Epithelial cell of esophagus (primary cell): ENCODE measurements around the gene PIERCE2.
A peak's percentile ranks its signal among the peaks of the same experiment; 100 is the strongest.
"Not testable (repeated sequence)": the region's sequence is repeated elsewhere in the genome, so short reads cannot be mapped to it uniquely, and the experiment has no call there.

ENCODE experiments used
- DNase-seq: peaks from one replicate; pipeline ENCODE4 v3.0.0; 2010; ENCODE audit warnings: low read depth
- H3K4me3 ChIP-seq: 2 replicates; pipeline ENCODE4 v1.5.1; 2011; ENCODE audit warnings: mild to moderate bottlenecking, low read length, control low read depth
- CTCF ChIP-seq: IDR thresholded peaks from 2 replicates; pipeline ENCODE4 v1.5.1; 2011; ENCODE audit warnings: low read depth, mild to moderate bottlenecking, low read length, control low read depth, inconsistent platforms; ENCODE audit not compliant: insufficient read depth; ENCODE audit errors: missing control alignments

Gene PIERCE2

GRCh38 chr15:55434989-55435825 lies 26.9 kb downstream of the PIERCE2 start:
- DNase-seq = peak; percentile 70
- TF ChIP-seq CTCF = peak; percentile 71

DNA sequence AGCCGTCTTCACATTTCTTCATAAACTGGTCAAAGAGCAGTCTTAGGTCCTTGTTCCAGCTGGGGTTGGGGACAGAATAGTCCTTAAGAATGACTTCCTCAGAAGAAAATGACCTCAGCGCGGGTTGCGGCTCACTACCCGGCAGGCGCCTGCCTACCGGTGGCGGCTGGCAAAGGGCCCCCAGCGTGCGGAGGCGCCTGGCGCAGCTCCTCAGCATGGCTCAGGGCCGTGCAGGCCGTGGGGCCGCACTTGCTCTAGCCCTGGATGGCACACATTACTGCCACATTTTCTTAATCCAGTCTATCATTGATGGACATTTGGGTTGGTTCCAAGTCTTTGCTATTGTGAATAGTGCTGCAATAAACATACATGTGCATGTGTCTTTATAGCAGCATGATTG lies 34.8 kb downstream of the PIERCE2 start:
- DNase-seq, H3K4me3 ChIP-seq: not testable (repeated sequence)

More at GRCh38 chr15:55434989-55435825, 26.9 kb downstream of the PIERCE2 start:
- no peak overlapping the region for H3K4me3 ChIP-seq

- not testable (repeated sequence) for H3K4me3 ChIP-seq, DNase-seq
These were observed 37.6 kb downstream of the PIERCE2 start for GRCh38 chr15:55445936-55446335.

DNA sequence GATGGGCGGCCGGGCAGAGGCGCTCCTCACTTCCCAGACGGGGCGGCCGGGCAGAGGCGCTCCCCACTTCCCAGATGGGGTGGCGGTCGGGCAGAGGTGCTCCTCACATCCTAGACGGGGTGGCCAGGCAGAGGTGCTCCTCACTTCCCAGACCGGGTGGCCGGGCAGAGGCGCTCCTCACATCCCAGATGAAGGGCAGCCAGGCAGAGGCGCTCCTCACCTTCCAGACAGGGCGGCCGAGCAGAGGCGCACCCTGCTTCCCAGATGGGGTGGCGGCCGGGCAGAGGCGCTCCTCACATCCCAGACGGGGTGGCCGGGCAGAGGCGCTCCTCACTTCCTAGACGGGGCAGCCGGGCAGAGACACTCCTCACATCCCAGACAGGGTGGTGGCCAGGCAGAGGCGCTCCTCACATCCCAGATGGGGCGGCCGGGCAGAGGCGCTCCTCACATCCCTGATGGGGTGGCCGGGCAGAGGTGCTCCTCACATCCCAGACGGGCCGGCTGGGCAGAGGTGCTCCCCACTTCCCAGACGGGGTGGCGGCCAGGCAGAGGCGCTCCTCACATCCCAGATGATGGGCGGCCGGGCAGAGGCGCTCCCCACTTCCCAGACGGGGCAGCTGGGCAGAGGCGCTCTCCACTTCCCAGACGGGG lies 38.2 kb downstream of the PIERCE2 start:
- not testable (repeated sequence) for H3K4me3 ChIP-seq, DNase-seq

DNA sequence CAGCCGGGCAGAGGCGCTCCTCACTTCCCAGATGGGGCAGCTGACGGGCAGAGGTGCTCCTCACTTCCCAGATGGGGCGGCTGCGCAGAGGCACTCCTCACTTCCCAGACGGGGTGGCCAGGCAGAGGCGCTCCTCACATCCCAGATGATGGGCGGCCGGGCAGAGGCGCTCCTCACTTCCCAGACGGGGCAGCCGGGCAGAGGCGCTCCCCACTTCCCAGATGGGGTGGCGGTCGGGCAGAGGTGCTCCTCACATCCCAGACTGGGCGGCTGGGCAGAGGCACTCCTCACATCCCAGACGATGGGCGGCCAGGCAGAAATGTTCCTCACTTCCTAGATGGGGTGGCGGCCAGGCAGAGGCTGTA lies 38.7 kb downstream of the PIERCE2 start:
- H3K4me3 ChIP-seq, DNase-seq: not testable (repeated sequence)

- TF ChIP-seq CTCF = no peak
- DNase-seq = no peak
- no peak overlapping the region for H3K4me3 ChIP-seq
These were observed 49.2 kb downstream of the PIERCE2 start for GRCh38 chr15:55457401-55458022.

DNA sequence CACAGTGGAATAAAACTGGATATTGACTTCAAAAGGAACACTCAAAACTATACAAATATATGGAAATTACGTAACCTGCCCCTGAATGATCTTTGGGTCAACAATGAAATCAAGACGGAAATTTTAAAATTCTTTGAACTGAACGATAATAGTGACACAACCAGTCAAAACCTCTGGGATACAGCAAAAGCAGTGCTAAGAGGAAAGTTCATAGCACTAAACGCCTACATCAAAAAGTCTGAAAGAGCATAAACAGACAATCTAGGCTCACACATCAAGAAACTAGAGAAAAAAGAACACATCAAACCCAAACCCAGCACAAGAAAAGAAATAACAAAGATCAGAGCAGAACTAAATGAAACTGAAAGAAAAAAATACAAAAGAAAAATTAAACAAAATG lies 53.2 kb downstream of the PIERCE2 start:
- DNase-seq = no peak
- H3K4me3 ChIP-seq = no peak overlapping the region
- no peak for TF ChIP-seq CTCF

DNA sequence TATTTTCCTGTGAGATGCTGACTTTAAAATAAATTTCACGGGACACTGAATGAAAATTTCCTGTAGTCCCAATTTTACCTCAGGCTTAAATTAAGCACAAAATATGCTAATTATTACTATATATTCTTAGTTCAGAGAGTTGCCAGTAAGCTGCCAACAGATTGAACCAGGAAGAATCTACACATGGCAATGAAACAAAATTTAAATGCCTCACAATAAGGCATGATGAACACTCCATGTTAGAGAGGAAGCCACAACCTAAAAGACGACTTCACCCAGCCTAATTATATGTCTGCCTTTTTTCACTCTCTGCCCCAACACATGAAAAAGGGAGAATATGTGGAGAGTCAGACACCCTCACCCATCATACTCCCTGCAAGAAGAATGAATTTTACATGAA lies 60.0 kb downstream of the PIERCE2 start:
- DNase-seq = no peak
- no peak for TF ChIP-seq CTCF
- no peak overlapping the region for H3K4me3 ChIP-seq
